WERI-Rb-1 (cell line): ENCODE results near the gene AGPAT3.

ENCODE experiments used
- DNase-seq: peaks from one replicate; pipeline ENCODE4 v3.0.0-alpha.2; 2020
- H3K27ac ChIP-seq: fragments of 250-450 bp; sonication (Bioruptor Pico); 2 replicates; pipeline ENCODE4 v1.5.1; 2020; ENCODE audit warnings: mild to moderate bottlenecking, moderate library complexity
- H3K27me3 ChIP-seq: fragments of 250-450 bp; sonication (Bioruptor Pico); 2 replicates; pipeline ENCODE4 v1.5.1; 2021; ENCODE audit warnings: mild to moderate bottlenecking, low read depth, moderate library complexity; ENCODE audit not compliant: insufficient read depth, severe bottlenecking
- H3K36me3 ChIP-seq: fragments of 250-450 bp; sonication (Bioruptor Pico); 2 replicates; pipeline ENCODE4 v1.5.1; 2020; ENCODE audit warnings: mild to moderate bottlenecking, moderate library complexity
- H3K4me3 ChIP-seq: 2 replicates; pipeline ENCODE4 v1.5.1; 2011; ENCODE audit warnings: low read depth, mild to moderate bottlenecking, control low read depth, low read length
- H3K9me3 ChIP-seq: fragments of 250-450 bp; sonication (Bioruptor Pico); 2 replicates; pipeline ENCODE4 v1.5.1; 2021; ENCODE audit warnings: mild to moderate bottlenecking, moderate library complexity; ENCODE audit not compliant: severe bottlenecking
- TF ChIP-seq, protein P1 (sequence below): IDR thresholded peaks from 2 replicates; pipeline ENCODE4 v1.5.1; 2011; ENCODE audit warnings: low read depth, mild to moderate bottlenecking, control low read depth, inconsistent platforms, low read length

Gene AGPAT3

DNA sequence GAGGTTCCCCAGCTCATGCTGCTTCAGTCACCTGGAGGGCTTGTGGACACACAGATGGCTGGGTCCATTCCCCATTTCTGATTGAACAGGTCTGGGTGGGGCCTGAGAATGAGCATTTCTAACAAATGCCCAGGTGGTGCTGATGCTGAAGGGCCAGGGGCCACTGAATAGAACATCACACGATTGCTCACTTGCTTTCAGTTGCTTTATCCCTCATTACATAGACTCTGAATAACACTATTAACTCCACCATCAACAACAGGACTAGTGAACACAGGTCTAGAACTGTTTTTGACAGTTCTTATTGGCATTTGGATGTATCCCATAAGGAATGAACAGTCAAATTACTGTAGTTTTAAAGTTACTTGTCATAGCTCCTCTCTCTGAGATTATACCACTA, 159.2 kb downstream of the AGPAT3 start:
- Histone ChIP-seq H3K27me3 (no peaks in the 10 kb centered on the region), H3K9me3 (no peaks in the 10 kb centered on the region), H3K4me3 (no peak overlapping the region), H3K36me3 (no peaks in the 10 kb centered on the region; the same call in 1 of the 2 replicates), H3K27ac (no peak overlapping the region)
- no peak for DNase-seq
- TF ChIP-seq, protein P1, sequence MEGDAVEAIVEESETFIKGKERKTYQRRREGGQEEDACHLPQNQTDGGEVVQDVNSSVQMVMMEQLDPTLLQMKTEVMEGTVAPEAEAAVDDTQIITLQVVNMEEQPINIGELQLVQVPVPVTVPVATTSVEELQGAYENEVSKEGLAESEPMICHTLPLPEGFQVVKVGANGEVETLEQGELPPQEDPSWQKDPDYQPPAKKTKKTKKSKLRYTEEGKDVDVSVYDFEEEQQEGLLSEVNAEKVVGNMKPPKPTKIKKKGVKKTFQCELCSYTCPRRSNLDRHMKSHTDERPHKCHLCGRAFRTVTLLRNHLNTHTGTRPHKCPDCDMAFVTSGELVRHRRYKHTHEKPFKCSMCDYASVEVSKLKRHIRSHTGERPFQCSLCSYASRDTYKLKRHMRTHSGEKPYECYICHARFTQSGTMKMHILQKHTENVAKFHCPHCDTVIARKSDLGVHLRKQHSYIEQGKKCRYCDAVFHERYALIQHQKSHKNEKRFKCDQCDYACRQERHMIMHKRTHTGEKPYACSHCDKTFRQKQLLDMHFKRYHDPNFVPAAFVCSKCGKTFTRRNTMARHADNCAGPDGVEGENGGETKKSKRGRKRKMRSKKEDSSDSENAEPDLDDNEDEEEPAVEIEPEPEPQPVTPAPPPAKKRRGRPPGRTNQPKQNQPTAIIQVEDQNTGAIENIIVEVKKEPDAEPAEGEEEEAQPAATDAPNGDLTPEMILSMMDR = no peak

DNA sequence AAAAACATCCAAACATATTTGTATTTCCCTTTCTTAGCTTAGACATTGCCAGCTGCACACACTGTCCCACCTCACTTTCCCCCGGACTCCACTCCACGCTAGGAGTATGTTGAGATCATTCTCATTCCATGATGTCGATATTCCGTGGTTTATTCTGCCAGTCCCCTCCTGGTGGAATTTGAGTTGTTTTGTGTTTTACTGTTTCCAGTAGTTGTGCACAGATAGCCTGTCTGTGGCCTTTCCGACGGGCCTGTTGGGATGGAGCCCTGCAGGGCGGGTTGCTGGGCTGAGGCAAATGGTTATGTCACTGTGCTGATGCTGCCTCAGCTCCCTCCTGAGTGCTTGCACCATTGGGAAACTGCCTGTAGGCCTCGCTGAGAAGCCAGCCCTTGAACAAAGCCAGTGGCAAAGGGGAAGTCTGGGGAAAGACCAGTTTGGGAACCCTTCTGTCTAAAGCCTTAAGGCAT, 159.9 kb downstream of the AGPAT3 start:
- Histone ChIP-seq H3K27ac (no peak overlapping the region), H3K27me3 (no peaks in the 10 kb centered on the region), H3K36me3 (peaks cover 3% of the 10 kb centered on the region; the same call in 1 of the 2 replicates), H3K4me3 (no peak overlapping the region), H3K9me3 (no peaks in the 10 kb centered on the region)
- DNase-seq = no peak
- TF ChIP-seq, protein P1 = no peak

DNA sequence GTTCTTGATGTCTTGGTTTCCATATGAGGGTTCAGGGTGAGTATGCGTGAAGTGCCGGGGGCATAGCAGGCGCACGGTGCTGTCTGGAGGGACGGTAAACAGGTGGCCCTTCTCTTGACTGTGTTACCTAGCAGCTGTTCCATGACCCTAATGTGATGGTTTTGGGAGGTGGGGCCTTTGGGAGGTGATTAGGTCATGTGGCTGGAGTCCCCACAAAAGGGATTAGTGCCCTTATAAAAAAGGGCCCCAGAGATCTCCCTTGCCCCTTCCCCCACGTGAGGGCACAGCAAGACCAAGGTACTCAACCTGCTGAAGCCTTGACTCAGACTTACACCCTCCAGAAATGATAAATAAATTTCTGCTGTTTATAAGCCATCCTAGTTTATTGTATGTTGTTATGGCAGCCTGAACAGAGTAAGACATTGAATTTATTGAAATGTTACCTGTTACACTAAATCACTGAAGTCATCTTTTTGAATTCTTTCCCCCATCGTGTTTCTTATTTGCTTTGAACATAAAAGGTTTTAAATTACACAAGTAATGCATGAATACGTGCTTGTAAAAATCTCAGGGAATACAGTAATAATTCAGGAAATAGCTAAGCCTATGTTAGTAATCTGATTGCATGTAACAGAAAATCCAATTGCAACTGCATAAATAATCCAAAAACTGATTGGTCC, 162.7 kb downstream of the AGPAT3 start:
- DNase-seq = no peak
- H3K27me3 ChIP-seq = no peaks in the 10 kb centered on the region
- H3K27ac ChIP-seq = no peak overlapping the region
- peaks cover 8% of the 10 kb centered on the region for H3K36me3 ChIP-seq
- no peak overlapping the region for H3K4me3 ChIP-seq
- H3K9me3 ChIP-seq = no peaks in the 10 kb centered on the region
- TF ChIP-seq, protein P1 = no peak

DNA sequence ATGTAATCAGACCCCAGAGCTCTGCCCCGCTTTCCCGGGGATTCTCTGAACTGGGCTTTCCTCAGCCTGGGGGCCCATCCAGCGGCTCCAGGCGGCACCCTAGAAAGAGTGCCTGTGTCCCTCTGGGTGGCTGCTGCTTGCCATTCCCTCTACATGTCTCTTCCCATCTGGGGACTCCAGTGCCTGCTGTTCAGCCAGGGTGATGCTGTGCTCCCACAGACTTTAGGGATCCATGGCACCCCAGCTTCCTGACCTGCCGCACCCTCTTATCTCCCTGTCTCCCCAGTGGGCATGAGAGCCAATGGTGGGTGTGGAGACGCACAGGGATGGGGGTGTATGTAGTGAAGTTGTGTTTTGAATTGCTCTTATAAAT, 163.2 kb downstream of the AGPAT3 start:
- Histone ChIP-seq H3K36me3 (peaks cover 13% of the 10 kb centered on the region), H3K9me3 (no peaks in the 10 kb centered on the region), H3K4me3 (no peak overlapping the region), H3K27me3 (no peaks in the 10 kb centered on the region), H3K27ac (no peak overlapping the region)
- DNase-seq = no peak
- TF ChIP-seq, protein P1 = no peak

DNA sequence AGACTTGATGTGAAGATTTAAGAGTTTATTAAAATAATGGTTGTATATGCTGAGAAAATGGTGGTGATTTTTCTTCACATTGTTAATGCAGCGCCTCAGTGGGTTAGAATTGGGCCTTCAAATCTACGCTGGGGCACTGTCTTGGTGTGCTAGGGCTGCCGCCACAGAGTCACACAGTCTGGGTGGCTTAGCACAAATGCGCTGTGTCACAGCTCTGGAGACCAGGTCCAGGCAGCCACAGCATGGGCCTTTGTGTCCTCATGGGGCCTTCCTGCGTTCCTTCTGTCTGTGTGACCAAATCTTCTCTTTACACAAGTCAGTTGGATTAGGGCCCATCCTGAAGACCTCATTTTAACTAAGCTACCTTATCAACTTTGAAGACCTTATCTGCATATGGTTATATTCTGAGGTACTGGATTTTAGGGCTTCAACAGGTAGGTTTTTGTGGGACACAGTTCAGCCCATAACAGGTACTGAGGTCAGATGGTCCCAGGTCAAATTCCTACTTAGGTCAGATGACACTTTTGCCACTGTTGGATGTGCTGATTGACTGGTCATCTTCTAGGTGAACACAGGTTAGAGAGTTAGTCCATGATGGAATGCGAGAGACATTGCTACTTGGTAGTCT, 164.6 kb downstream of the AGPAT3 start:
- Histone ChIP-seq H3K4me3 (no peak overlapping the region), H3K27me3 (no peaks in the 10 kb centered on the region), H3K27ac (no peak overlapping the region), H3K36me3 (peaks cover 19% of the 10 kb centered on the region), H3K9me3 (no peaks in the 10 kb centered on the region)
- TF ChIP-seq, protein P1 = no peak
- DNase-seq = no peak
